Stimulated activated CD4-positive, alpha-beta T cell treated with anti-CD3 and anti-CD28 coated beads, TNF-alpha, amount 100 ng/mL, for 4 hours (primary cell): Measurements from ENCODE around the gene PIK3AP1.
A peak's percentile ranks its signal among the peaks of the same experiment; 100 is the strongest.

Source experiments
- DNase-seq, 3 experiments: peaks; one replicate each; pipeline ENCODE4 v3.0.0-alpha.2; 2020; ENCODE audit warnings: low read depth in 3 of 3

PIK3AP1 gene

GRCh38 chr10:96642973-96643372 is 77.3 kb downstream of the PIK3AP1 start:
- peak in 2 of 3 experiments; percentile 12 to 18 for DNase-seq

DNA sequence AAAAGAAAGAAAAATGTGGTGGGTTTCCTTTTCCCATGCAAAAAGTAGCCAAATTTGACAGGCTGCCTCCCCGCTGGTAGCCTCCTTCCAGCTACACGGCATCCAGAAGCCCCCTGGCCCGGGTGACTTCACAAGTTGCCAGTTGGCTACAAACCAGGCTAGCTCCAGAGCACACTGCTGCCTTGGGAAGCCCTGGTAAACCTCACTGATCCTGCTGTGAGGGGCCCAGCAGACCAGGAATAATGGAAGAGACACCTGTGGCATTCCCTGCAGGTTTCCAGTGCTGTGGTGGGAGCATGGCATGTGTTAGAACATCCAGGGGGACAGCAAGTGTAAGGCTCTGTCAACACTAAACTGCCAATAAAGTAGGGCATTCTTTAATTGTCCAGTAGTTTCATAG is 77.8 kb downstream of the PIK3AP1 start:
- DNase-seq: no peak

DNA sequence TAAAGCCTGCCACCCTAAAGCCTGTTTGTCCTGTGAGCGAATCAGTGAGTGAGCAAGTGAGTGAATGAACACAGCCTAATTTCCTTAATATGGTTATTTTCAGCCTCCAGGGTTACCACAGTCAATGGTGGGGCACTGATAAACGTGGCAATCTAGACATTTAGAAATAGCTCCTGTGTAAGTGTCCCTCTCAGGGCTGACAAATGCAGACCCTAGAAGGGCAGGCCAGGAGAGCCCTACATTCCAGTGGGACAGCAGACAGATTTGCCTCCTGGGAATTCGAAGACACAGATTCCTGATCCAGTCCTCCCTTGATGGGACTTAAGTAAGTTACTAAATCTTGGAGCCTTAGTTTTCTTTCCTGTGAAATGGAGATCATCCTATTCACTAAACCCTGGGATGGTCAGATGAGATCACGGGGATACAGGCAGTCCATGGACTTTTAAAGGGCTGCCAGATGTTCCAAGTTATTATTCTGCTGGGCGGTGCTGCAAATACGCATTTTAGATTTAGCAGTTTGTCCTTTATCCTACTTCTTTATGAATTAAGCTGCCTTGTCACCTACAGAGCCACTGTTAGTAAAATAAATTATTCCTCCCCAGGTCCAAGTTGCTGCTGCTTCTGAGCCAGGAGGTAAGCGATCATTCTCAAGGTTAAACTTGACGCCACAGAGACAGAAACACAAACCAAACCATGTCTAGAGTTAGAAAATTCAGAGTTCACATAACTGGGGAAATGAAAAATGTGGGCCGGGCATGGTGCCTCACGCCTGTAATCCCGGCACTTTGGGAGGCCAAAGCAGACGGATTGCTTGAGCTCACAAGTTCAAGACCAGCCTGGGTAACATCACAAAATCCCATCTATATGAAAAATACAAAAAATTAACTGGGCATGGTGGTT is 78.7 kb downstream of the PIK3AP1 start:
- no peak for DNase-seq

DNA sequence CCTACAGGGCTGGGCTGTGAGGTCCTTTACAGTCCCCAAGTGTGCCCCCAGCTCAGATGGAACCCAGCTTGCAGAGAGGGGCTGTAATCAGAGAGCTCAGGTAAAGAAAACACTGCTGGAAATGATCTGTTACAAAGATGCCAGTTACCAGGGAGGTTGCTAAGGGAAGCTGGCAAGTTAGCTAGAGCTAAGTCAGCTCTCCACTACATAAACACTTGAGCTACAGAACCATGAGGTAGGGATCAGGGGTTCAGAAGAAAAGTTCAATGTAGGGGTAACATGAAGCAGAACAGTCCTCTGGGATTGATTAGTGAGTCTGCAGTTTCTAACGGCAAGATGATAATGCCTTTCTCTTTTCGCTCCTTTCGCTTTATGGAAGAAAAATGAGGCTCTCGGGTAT is 80.4 kb downstream of the PIK3AP1 start:
- no peak for DNase-seq

- DNase-seq: no peak
These were observed 81.6 kb downstream of the PIK3AP1 start for GRCh38 chr10:96638696-96639095.

GRCh38 chr10:96638120-96638519 is 82.2 kb downstream of the PIK3AP1 start:
- DNase-seq: no peak

DNA sequence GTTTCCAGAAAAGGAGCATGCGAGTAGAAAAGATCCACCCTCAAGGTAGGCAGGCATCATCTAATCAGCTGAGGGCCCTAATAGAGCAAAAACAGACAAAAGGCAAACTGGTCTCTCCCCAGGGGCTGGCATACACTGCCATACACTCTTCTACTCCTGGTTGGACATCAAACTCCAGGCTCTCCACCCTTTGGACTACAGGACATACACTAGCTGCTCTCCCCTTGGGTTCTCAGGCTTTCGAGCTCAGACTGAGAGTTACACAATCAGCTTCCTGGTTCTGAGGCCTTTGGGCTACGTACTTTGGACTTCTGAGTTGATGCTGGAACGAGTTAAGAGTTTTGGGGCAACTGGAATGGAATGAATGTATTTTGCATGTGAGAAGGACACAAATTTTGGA is 82.6 kb downstream of the PIK3AP1 start:
- no peak for DNase-seq

DNA sequence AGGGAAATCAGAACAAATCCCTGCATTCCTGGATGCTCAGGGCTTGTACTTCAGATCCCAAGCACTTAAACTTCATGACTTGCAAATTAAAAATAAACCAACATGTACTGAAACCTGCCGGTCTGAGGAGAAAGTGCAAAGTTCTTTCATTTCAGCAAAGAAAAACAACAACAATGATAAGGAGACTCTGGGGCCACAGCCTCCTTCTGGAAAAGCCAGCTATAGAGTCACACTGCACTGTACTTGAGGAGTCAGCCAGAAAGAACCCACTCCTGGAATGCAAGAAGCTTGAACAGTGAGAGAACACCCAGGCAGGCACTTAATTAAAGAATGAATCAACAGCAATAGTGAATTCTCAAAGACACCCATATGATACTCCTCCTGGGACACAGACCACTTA is 83.8 kb downstream of the PIK3AP1 start:
- DNase-seq: no peak

GRCh38 chr10:96632974-96633710 is 87.2 kb downstream of the PIK3AP1 start:
- no peak for DNase-seq

- no peak for DNase-seq
These were observed 93.0 kb downstream of the PIK3AP1 start for GRCh38 chr10:96627292-96627691.

DNA sequence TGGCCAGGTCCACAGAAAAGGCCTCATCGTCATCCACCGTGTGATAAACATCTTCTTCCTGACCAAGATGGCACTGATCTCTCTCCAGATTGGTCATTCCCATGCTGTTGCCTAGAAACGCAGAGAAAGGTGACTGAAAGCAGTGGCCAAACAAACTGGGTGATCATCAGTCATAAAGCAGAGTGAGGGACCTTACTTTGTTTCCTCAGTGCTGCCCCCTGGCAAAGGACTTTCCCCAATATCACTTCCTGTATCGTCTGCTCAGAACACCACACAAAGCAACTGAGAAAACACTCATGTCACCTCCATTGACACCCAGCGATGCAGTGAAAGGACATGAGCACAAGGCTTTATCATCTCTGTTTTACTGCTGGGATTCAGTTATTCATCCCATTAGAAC is 93.5 kb downstream of the PIK3AP1 start:
- DNase-seq: no peak

- DNase-seq: no peak
These were observed 95.1 kb downstream of the PIK3AP1 start for GRCh38 chr10:96625173-96625572.

DNA sequence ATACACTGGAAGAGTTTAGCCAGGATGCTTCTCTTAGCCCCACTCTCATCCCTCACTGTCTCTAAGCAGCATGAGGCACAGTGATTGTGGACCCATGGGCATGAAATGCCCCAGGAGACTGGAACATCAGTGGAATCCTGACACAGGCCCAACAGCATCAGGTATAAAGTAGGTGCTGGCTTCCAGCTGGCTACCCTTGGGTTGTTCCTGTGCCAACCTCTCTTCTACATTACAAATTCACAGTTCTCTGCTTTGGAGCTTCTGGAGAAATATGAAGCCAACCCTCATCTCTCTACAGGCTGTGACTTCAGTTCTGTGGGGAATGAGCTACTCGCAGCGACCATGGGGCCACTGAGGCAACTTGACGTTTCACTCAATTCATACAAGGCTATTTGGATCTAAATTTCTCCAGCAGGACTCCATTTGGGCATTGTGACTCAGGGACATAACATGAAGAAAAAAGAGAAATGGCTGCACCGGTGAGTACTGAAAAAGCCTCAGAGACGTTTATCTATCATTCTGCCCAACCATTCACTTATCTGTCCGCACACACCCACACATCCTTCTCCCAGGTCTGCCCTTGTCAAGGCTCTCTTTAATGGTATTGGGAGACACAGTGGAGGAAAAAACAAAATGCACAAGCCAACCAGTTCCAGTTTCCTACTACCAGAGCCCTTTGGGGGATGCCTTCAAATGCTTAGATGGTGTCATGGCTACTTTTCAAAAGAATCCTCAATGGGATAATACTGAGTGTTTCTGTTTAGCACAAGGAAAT is 98.1 kb downstream of the PIK3AP1 start:
- DNase-seq: no peak

DNA sequence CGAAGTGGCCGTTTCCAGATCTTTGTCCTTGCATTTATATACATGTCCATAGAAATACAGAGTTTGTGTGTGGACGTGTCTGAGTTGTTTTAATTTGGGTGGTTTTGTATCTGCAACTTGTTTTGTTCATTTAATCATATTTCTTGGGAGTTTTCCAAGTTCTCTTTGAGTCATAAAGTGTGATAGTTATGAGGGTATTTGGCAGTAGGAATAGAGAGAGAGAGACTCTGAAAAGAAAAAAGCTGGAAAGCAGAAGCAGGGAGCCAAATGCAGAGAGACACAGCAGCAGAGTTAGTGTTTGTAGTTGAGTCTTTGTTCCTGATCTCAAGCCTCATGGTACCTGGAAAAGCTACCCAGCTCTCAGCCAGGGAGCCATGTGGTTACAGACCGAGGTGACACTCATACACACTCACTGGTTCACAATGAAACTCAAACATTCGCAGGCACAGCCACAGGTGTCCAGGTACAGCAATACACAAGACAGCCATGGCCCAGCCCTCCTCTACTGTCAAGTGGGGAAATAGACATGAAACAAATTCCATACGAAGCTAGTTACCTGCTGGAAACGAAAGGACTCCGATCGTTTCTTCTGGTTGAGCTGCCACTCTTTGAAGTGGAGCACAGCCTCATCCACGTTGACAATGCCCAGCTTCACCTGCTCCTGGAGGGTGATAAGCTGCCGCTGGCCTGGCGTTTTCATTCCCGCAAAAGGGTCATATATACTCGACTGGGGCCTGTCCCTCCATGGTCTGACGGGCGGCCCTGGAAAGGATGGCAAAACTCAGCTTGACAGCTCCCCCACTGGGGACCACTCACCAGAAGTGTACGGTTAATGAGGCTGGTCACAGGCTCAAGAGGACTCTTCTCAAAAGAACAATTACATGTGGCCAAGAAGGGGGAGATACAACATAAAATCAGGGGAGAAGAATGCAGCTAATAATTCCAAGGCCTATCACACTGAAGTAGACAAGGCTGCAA is 100.2 kb downstream of the PIK3AP1 start:
- no peak for DNase-seq

DNA sequence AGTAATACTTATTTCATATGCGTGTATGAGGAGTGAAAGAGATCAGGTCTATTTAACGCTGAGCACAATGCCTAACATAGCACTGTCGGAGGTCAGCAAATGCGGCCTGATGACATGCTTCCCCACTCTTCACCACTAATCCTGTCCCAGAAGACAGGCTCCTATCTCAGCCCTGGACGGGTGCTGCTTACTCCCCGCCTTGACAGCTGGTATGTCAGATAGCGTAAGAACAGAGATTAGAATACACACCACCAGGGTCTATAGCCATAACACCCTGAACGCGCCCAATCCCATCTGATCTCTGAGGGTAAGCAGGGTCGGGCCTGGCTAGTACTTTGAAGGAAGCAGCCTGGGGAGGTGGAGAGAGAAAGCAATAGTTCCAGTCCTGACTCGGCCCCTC is 101.2 kb downstream of the PIK3AP1 start:
- DNase-seq: no peak

DNA sequence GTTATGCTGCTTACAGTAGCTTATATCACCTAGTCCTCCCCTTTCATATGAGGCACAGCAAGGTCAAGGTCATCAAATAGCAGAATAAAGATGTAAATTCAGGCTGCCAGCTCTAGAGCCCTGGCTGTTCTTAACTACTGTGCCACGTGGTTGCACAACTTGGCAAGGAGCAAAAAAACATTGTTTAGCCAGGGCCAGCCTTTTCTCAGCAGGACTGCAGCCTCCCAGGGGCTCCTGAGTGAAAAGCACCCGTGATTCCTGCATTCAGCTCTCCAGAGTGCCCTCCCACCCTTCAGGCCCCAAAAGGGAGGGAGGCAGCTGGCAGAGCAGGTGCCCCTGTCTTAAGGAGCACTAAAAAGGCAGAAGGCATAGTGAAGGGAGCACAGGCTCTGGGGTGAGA is 101.7 kb downstream of the PIK3AP1 start:
- no peak for DNase-seq

GRCh38 chr10:96616961-96617360 is 103.4 kb downstream of the PIK3AP1 start:
- no peak for DNase-seq

DNA sequence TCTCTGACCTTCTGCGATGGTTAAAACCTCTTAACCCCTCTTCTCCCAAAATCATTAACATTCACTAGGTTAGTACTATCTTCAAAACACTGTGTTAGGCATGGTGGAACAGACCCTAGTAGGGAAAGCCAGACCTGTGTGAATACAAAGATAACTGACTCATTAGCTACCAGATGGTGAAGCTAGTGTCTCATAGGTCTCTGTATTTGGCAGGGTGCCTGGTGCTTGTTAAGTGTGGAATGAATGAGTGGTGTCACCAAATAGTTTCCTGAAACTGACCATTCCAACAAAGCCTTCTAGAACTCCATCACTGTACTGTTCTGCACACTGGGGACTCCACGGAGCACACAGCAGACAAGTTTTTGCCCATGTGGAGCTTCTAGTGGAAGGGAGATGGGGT is 105.8 kb downstream of the PIK3AP1 start:
- no peak for DNase-seq

- no peak for DNase-seq
These were observed 106.7 kb downstream of the PIK3AP1 start for GRCh38 chr10:96613576-96613975.

GRCh38 chr10:96612055-96612830 is 108.1 kb downstream of the PIK3AP1 start:
- DNase-seq: no peak
